HepG2 (cell line): ENCODE measurements around the gene KDM4B. TPM values are rescaled to one million over a fixed set of nuclear protein-coding genes. Genes with fewer than 3 reads are reported as not detected.

ENCODE experiments used
- NCOR1 ChIP-seq: fragments of 200-600 bp; sonication (generic); IDR thresholded peaks from 2 replicates; pipeline ENCODE4 v1.7.0; 2017; ENCODE audit warnings: antibody characterized with exemption, low read length, borderline replicate concordance
- ZNF761 ChIP-seq: sonication (generic); formaldehyde crosslinking; conservative IDR thresholded peaks from 2 replicates; pipeline ENCODE4 v1.4.0; 2020; ENCODE audit warnings: mild to moderate bottlenecking, missing genetic modification reagents
- polyA plus RNA-seq, 8 experiments: library from polyadenylated mRNA; depleted of rRNA in 3 of 8; stranded (reverse) in 7 of 8; unstranded in 1 of 8; fragments of >200 nt; fragmentation: Illumina TruSeq in 4 of 8; extraction: Trizol in 4 of 8; gene quantifications; 2 replicates each; pipeline versions ENCODE4 v1.2.1 to v1.2.3, GENCODE V29; 2011 to 2016; ENCODE audit warnings: low read depth in 4 of 8, missing spikeins in 1 of 8, mixed read lengths in 1 of 8; ENCODE audit not compliant: insufficient read depth in 1 of 8
- total RNA-seq, 5 experiments: library from RNA; depleted of rRNA; stranded (reverse); fragments of >200 nt; fragmentation: Illumina TruSeq; extraction: Trizol; gene quantifications; 2 replicates each; pipeline ENCODE4 v1.2.3, GENCODE V29; 2016; ENCODE audit warnings: low read depth in 1 of 5
- TF ChIP-seq, protein P1 (sequence below), 2 experiments: sonication (generic) in 1 of 2; formaldehyde crosslinking in 1 of 2; IDR thresholded peaks; 2 replicates each; pipeline versions ENCODE4 v1.6.1 to v1.9.0; 2014 to 2022; ENCODE audit warnings: antibody characterized with exemption in 1 of 2, borderline replicate concordance in 1 of 2, inconsistent platforms in 1 of 2, low read depth in 1 of 2, missing genetic modification reagents in 1 of 2
- TF ChIP-seq, protein P2 (sequence below): sonication (generic); formaldehyde crosslinking; IDR thresholded peaks from 2 replicates; pipeline ENCODE4 v1.8.1; 2023; ENCODE audit warnings: mild to moderate bottlenecking, missing genetic modification reagents

The KDM4B gene
- total and polyA plus RNA-seq, 2 of the 13 experiments (the other 11 are each of a cell fraction or from before 2014, with no cell fraction given), result 4.9 to 14.6 TPM

DNA sequence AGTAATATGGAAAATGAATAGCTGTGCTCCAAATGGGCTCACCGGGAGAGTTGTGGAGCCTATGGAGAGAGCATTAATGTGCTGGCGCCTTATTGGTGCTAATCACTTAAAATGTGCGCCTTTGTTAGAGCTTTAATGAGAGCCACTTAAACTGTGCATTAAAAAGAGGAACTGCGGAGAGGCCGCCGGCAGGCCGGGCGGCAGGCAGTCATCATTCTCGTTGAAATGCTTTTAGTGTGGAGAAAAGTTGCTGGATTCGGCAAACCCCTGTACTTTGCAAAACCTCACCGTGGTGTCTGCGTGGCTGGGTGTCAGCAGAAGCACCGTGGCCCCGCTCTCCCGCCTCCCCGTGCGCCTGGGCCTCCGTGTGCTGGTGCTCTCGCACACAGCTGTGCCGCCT lies 105.5 kb downstream of the KDM4B start (continued):
- TF ChIP-seq, protein P1, sequence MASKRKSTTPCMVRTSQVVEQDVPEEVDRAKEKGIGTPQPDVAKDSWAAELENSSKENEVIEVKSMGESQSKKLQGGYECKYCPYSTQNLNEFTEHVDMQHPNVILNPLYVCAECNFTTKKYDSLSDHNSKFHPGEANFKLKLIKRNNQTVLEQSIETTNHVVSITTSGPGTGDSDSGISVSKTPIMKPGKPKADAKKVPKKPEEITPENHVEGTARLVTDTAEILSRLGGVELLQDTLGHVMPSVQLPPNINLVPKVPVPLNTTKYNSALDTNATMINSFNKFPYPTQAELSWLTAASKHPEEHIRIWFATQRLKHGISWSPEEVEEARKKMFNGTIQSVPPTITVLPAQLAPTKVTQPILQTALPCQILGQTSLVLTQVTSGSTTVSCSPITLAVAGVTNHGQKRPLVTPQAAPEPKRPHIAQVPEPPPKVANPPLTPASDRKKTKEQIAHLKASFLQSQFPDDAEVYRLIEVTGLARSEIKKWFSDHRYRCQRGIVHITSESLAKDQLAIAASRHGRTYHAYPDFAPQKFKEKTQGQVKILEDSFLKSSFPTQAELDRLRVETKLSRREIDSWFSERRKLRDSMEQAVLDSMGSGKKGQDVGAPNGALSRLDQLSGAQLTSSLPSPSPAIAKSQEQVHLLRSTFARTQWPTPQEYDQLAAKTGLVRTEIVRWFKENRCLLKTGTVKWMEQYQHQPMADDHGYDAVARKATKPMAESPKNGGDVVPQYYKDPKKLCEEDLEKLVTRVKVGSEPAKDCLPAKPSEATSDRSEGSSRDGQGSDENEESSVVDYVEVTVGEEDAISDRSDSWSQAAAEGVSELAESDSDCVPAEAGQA (IDR thresholded peaks at IDR 0.05; ENCODE audit: low read depth), result no peak
- TF ChIP-seq, protein P1 (CRISPR knock-in tag; IDR thresholded peaks at IDR 0.05; ENCODE audit: borderline replicate concordance), result no peak
- TF ChIP-seq, protein P2, sequence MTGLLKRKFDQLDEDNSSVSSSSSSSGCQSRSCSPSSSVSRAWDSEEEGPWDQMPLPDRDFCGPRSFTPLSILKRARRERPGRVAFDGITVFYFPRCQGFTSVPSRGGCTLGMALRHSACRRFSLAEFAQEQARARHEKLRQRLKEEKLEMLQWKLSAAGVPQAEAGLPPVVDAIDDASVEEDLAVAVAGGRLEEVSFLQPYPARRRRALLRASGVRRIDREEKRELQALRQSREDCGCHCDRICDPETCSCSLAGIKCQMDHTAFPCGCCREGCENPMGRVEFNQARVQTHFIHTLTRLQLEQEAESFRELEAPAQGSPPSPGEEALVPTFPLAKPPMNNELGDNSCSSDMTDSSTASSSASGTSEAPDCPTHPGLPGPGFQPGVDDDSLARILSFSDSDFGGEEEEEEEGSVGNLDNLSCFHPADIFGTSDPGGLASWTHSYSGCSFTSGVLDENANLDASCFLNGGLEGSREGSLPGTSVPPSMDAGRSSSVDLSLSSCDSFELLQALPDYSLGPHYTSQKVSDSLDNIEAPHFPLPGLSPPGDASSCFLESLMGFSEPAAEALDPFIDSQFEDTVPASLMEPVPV (CRISPR knock-in tag), result no peak
- TF ChIP-seq ZNF761 (CRISPR knock-in tag) (no peak), NCOR1 (no peak)
